Osteocyte (in vitro differentiated cells): ENCODE results near the gene CCDC88C. TPM values are rescaled to one million over a fixed set of nuclear protein-coding genes. Genes with fewer than 3 reads are reported as not detected.

ENCODE experiments used
- DNase-seq: peaks from one replicate; pipeline ENCODE4 v3.0.0; 2021; ENCODE audit warnings: mixed read lengths; ENCODE audit not compliant: unreplicated experiment; ENCODE audit errors: extremely low spot score
- H3K27ac Mint-ChIP-seq: one replicate; pipeline ENCODE4 v1.8.0; 2021; ENCODE audit warnings: mild to moderate bottlenecking, mixed read lengths; ENCODE audit not compliant: unreplicated experiment
- H3K27me3 Mint-ChIP-seq: one replicate; pipeline ENCODE4 v1.8.0; 2021; ENCODE audit warnings: mixed read lengths; ENCODE audit not compliant: unreplicated experiment
- H3K36me3 Mint-ChIP-seq: one replicate; pipeline ENCODE4 v1.8.0; 2021; ENCODE audit warnings: mixed read lengths; ENCODE audit not compliant: unreplicated experiment
- H3K4me1 Mint-ChIP-seq: one replicate; pipeline ENCODE4 v1.8.0; 2021; ENCODE audit warnings: mixed read lengths; ENCODE audit not compliant: unreplicated experiment
- H3K4me3 Mint-ChIP-seq: one replicate; pipeline ENCODE4 v1.8.0; 2021; ENCODE audit warnings: mild to moderate bottlenecking, moderate library complexity, mixed read lengths; ENCODE audit not compliant: unreplicated experiment
- H3K9me3 Mint-ChIP-seq: one replicate; pipeline ENCODE4 v1.8.0; 2021; ENCODE audit warnings: mixed read lengths; ENCODE audit not compliant: unreplicated experiment
- total RNA-seq: library from RNA; stranded (reverse); gene quantifications from 2 replicates; pipeline ENCODE4 v1.2.1, GENCODE V29; 2021
- TF ChIP-seq, protein P1 (sequence below): fragments of 200-600 bp; sonication (generic); IDR thresholded peaks from 2 replicates; pipeline ENCODE4 v1.5.0; 2021; ENCODE audit warnings: antibody characterized with exemption, mild to moderate bottlenecking, moderate library complexity

The CCDC88C gene
- total RNA-seq, 1 donor from 2014 or later: 1.4 TPM

DNA sequence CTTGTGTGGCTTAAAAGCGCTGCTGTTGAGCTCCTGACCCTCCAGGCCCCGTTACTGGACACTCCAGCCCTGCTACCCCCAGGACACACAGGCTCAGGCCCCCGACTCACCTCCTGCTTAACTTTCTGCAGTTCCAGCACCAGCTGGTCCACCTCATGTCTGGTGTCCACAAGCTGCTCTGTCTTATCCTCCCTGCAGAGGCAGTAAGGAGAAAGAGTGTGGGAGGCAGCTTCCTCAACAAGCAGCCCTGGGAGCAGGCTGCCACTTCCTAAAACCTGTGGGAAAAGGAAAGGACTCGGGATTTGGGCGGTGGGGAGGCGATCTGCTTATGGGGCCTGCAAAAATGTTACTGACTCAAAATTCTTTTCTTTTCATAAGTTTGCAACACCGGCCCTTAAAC is 79.2 kb downstream of the CCDC88C start:
- Mint-ChIP-seq H3K27ac (no peak overlapping the region), H3K4me3 (no peak overlapping the region), H3K4me1 (no peaks in the 10 kb centered on the region), H3K27me3 (no peaks in the 10 kb centered on the region), H3K9me3 (no peaks in the 10 kb centered on the region), H3K36me3 (no peaks in the 10 kb centered on the region)
- TF ChIP-seq, protein P1, sequence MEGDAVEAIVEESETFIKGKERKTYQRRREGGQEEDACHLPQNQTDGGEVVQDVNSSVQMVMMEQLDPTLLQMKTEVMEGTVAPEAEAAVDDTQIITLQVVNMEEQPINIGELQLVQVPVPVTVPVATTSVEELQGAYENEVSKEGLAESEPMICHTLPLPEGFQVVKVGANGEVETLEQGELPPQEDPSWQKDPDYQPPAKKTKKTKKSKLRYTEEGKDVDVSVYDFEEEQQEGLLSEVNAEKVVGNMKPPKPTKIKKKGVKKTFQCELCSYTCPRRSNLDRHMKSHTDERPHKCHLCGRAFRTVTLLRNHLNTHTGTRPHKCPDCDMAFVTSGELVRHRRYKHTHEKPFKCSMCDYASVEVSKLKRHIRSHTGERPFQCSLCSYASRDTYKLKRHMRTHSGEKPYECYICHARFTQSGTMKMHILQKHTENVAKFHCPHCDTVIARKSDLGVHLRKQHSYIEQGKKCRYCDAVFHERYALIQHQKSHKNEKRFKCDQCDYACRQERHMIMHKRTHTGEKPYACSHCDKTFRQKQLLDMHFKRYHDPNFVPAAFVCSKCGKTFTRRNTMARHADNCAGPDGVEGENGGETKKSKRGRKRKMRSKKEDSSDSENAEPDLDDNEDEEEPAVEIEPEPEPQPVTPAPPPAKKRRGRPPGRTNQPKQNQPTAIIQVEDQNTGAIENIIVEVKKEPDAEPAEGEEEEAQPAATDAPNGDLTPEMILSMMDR: no peak
- no peak for DNase-seq

DNA sequence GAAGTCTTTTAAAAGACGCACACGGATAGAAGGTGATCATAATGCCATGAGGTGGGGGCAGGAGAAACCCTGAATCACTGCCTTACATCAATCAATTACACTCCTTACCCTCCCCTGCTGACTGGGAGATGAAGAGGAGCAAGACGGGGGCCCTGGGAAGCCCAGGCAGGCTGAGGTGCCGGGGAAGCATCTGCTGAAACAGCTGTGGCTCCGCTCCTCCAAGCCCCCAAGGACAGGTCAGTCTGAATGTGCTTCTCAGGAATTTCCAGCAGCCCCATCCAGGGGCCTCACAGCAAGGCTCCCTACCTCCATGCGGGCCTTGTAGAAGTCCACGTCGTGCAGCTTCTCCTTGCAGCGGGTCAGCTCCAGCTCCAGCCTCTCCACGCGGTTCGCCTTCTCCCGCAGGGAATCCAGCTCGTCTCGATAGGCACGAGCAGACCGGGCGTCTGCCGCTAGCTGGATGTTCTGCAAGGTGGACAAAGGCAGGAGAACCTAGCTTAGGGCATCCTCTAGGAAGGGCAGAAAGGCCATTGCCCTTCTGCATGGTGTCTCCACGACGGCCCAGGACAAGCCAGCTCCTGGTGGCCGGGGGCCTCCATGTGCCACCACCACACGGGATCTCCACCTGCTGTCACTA is 79.8 kb downstream of the CCDC88C start:
- TF ChIP-seq, protein P1: no peak
- DNase-seq: no peak
- no peaks in the 10 kb centered on the region for H3K4me1 Mint-ChIP-seq
- H3K27me3 Mint-ChIP-seq: no peaks in the 10 kb centered on the region
- no peaks in the 10 kb centered on the region for H3K36me3 Mint-ChIP-seq
- H3K27ac Mint-ChIP-seq: no peak overlapping the region
- no peaks in the 10 kb centered on the region for H3K9me3 Mint-ChIP-seq
- no peak overlapping the region for H3K4me3 Mint-ChIP-seq

DNA sequence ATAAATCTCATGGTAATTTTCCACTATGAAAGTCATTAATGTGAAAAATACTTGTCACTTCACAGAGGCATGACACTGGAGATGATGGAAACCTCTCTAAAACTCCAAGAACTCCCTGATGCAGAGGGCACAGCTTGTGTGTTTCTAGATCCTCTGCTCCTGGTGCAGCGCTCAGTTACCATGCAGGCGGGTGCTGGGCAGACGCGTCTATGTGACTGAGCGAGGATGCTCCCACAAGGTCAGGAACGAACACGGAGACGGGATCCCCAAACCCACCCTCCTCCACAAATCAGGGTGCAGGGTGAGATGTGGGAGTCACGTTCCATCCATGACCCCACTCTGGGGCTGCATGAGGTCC is 81.5 kb downstream of the CCDC88C start:
- Mint-ChIP-seq H3K36me3 (no peaks in the 10 kb centered on the region), H3K27ac (no peak overlapping the region), H3K9me3 (no peaks in the 10 kb centered on the region), H3K4me3 (no peak overlapping the region), H3K4me1 (peaks cover 6% of the 10 kb centered on the region), H3K27me3 (no peaks in the 10 kb centered on the region)
- TF ChIP-seq, protein P1: no peak
- no peak for DNase-seq

DNA sequence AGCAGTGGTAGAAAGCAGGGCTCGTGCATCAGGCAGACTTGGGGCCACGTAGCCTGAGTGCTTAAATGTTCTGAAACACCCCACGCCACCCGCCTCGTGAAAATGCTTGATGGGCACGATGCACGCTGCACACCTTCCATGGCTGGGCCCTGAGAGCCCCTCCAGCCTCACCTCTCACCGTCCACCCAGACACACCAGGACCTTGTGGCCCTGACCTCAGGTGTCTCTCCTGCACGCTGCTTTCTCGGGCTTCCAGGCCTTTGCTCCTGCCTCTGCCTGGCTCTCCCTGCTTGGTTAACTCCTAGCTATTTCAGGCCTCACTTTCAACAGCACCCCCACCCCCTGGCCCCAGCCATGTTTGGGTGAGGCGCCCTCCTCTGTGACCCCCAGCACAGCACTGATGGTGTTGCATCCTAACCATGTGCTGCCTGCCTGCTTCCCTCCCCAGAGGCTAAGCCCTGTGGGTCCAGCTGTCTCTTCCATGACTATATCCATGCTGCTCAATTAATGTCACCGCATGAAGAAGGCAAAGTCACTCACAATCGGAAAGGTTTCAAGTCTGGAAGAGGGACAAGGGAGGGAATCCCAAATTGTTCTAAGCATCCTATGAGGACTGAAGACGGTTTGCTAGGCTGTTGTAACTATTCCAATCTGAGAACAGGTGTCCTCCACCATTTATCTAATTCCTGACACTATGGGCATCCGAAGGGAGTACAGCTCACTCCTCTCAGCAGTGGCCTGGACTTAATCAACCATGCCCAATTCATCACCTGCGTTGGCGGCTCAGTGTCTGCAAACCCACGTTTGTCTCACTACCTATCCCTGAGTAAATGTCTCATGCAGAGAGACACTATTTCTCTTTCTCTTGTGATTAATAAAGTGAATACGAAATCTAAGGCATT is 82.2 kb downstream of the CCDC88C start:
- Mint-ChIP-seq H3K36me3 (no peaks in the 10 kb centered on the region), H3K9me3 (no peaks in the 10 kb centered on the region), H3K4me1 (peaks cover 6% of the 10 kb centered on the region), H3K27me3 (peaks cover under 1% of the 10 kb centered on the region), H3K27ac (no peak overlapping the region), H3K4me3 (no peak overlapping the region)
- TF ChIP-seq, protein P1: no peak
- DNase-seq: no peak

DNA sequence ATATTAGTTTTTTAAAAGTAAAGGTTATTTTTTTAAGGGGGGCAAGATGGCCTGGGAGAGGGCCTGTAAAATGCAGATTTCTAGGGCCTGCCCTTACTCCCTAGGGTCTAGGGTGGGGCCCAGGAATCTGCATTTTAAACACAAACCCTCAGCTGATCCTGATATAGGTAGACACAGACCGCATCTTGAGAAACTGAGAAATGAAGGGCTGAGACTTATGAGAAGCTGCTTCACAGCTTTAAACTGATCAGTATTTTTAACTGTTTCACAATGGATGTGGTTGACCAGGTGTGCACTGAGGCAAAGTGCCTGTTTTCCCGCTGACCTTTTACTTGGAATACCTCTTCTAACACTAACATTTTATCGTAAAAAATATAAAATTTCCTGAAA is 84.0 kb downstream of the CCDC88C start:
- H3K27me3 Mint-ChIP-seq: peaks cover 2% of the 10 kb centered on the region
- H3K4me1 Mint-ChIP-seq: peaks cover 6% of the 10 kb centered on the region
- H3K4me3 Mint-ChIP-seq: no peak overlapping the region
- no peak overlapping the region for H3K27ac Mint-ChIP-seq
- no peak for DNase-seq
- H3K9me3 Mint-ChIP-seq: no peaks in the 10 kb centered on the region
- no peaks in the 10 kb centered on the region for H3K36me3 Mint-ChIP-seq
- TF ChIP-seq, protein P1: no peak
